ENCODE data around the gene GRM3. TPM values are rescaled to one million over a fixed set of nuclear protein-coding genes. Genes with fewer than 3 reads are reported as not detected.
"Not testable (repeated sequence)": the region's sequence is repeated elsewhere in the genome, so short reads cannot be mapped to it uniquely, and the experiment has no call there.

The GRM3 gene
- total RNA-seq (not detected), polyA plus RNA-seq (not detected)

- Histone ChIP-seq H3K4me3 (ENCODE audit: low read length) (no peak within 1 kb of the TSS), H3K27ac (ENCODE audit: low read depth, low read length) (no peak within 1 kb of the TSS), H3K9me3 (ENCODE audit: low read length) (no peaks in the 10 kb centered on the region), H3K27me3 (ENCODE audit: insufficient read depth, low read length, poor library complexity, severe bottlenecking) (no peaks in the 10 kb centered on the region), H3K4me1 (ENCODE audit: insufficient read depth, low read length) (no peaks in the 10 kb centered on the region), H3K36me3 (ENCODE audit: insufficient read depth, low read length) (no peaks in the 10 kb centered on the region)
- DNase-seq, result no peak
- Mint-ChIP-seq H3K27me3 (peaks cover 6 to 22% of the 10 kb centered on the region in 2 donors), H3K4me1 (no peaks in the 10 kb centered on the region), H3K27ac (no peak within 1 kb of the TSS), H3K4me3 (no peak within 1 kb of the TSS), H3K9me3 (peaks cover 0 to 8% (median 1%) of the 10 kb centered on the region in 5 donors), H3K36me3 (no peaks in the 10 kb centered on the region)
- POLR2A ChIA-PET, result no interaction called here
- CTCF ChIA-PET, result no interaction called here
Measured at GRCh38 chr7:86643561-86644281, at the start of gene GRM3. TSS of gene GRM3 (plus strand) at chr7:86643909. CDS start at chr7:86765146, 121,237 bp downstream.

GRCh38 chr7:86598311-86598710 is 45.4 kb upstream of the GRM3 start:
- Mint-ChIP-seq H3K4me3 (no peak overlapping the region), H3K27ac (no peak overlapping the region), H3K27me3 (no peaks in the 10 kb centered on the region), H3K36me3 (no peaks in the 10 kb centered on the region), H3K4me1 (no peaks in the 10 kb centered on the region), H3K9me3 (peaks cover 0 to 18% (median 3%) of the 10 kb centered on the region in 5 donors)
- ChIA-PET CTCF (no interaction called here), POLR2A (no interaction called here)
- Histone ChIP-seq H3K27me3 (ENCODE audit: insufficient read depth, low read length, poor library complexity, severe bottlenecking) (no peaks in the 10 kb centered on the region), H3K27ac (ENCODE audit: low read depth, low read length) (no peak overlapping the region), H3K4me3 (ENCODE audit: low read length) (no peak overlapping the region), H3K36me3 (ENCODE audit: insufficient read depth, low read length) (no peaks in the 10 kb centered on the region), H3K4me1 (ENCODE audit: insufficient read depth, low read length) (no peaks in the 10 kb centered on the region), H3K9me3 (ENCODE audit: low read length) (no peaks in the 10 kb centered on the region)
- no peak for DNase-seq

- no peak for DNase-seq
- H3K9me3 Mint-ChIP-seq, result peaks cover 0 to 18% (median 3%) of the 10 kb centered on the region in 5 donors
- ChIA-PET CTCF (no interaction called here), POLR2A (no interaction called here)
- no peaks in the 10 kb centered on the region for H3K4me1 Mint-ChIP-seq
- H3K4me3 ChIP-seq (ENCODE audit: low read length), result no peak overlapping the region
- no peak overlapping the region for H3K27ac ChIP-seq (ENCODE audit: low read depth, low read length)
- no peaks in the 10 kb centered on the region for H3K4me1 ChIP-seq (ENCODE audit: insufficient read depth, low read length)
- H3K36me3 ChIP-seq (ENCODE audit: insufficient read depth, low read length), result no peaks in the 10 kb centered on the region
- no peaks in the 10 kb centered on the region for H3K27me3 Mint-ChIP-seq
- no peaks in the 10 kb centered on the region for H3K9me3 ChIP-seq (ENCODE audit: low read length)
- H3K36me3 Mint-ChIP-seq, result no peaks in the 10 kb centered on the region
- H3K27me3 ChIP-seq (ENCODE audit: insufficient read depth, low read length, poor library complexity, severe bottlenecking), result no peaks in the 10 kb centered on the region
- no peak overlapping the region for H3K4me3 Mint-ChIP-seq
- H3K27ac Mint-ChIP-seq, result no peak overlapping the region
Measured at GRCh38 chr7:86598721-86599120, 45.0 kb upstream of the GRM3 start.

DNA sequence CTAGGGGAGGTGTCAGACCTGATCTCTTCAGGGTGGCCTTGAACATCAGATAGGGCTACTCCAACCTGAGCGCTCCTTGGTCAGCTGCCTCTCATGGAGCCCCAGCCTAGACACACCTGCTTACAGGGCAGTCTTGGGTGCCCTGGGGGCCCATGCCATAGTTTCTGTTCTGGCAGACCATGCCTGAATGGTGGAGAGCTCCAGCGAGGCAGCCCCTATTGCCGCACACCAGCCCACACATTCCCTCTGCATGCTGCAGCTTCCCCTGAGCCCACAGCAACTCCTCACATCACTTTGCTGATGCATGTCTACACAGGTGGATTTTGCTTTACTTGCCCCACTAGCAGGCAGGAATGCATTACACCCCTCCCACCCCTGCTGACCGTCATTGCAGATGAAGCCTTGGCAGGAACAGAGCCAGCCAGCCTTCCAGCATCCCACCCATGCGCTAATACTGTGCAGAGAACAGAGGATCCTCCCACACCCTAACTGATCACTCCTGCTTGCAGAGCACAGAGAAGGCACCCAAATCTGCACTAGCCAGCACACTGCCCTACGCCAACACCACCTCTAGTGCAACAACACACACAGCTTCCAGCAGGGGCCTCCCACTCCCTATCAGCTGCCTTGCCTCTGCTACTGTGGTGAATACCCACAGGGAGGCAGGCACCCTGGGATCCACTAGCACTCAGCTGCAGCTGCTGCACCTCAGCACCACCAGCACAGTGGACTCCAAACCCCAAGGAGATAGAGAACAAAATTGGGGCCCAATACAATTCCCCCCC is 43.0 kb upstream of the GRM3 start:
- Histone ChIP-seq H3K4me1 (ENCODE audit: insufficient read depth, low read length) (no peaks in the 10 kb centered on the region), H3K27me3 (ENCODE audit: insufficient read depth, low read length, poor library complexity, severe bottlenecking) (no peaks in the 10 kb centered on the region), H3K36me3 (ENCODE audit: insufficient read depth, low read length) (no peaks in the 10 kb centered on the region), H3K4me3 (ENCODE audit: low read length) (no peak overlapping the region), H3K9me3 (ENCODE audit: low read length) (no peaks in the 10 kb centered on the region), H3K27ac (ENCODE audit: low read depth, low read length) (no peak overlapping the region)
- Mint-ChIP-seq H3K27ac (no peak overlapping the region), H3K27me3 (no peaks in the 10 kb centered on the region), H3K9me3 (peaks cover 0 to 19% (median 3%) of the 10 kb centered on the region in 5 donors), H3K36me3 (no peaks in the 10 kb centered on the region), H3K4me1 (no peaks in the 10 kb centered on the region), H3K4me3 (no peak overlapping the region)
- no peak for DNase-seq
- CTCF ChIA-PET, result no interaction called here
- POLR2A ChIA-PET, result no interaction called here

DNA sequence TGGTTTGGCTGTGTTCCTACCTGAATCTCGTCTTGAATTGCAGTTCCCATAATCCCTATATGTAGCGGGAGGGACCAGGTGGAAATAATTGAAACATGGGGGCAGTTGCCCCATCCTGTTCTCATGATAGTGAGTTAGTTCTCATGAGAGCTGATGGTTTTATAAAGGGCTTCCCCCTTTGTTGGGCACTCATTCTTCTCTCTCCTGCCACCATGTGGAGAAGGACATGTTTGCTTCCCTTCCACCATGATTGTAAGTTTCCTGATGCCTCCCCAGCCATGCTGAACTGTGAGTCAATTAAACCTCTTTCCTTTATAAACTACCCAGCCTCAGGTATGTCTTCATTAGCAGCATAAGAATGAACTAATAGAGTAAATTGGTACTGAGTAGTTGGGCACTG is 28.0 kb upstream of the GRM3 start:
- H3K36me3 Mint-ChIP-seq; H3K4me3 ChIP-seq (ENCODE audit: low read length); H3K4me1 Mint-ChIP-seq; H3K9me3 ChIP-seq (ENCODE audit: low read length); H3K36me3 ChIP-seq (ENCODE audit: insufficient read depth, low read length); H3K27me3 Mint-ChIP-seq; H3K27ac Mint-ChIP-seq; H3K27me3 ChIP-seq (ENCODE audit: insufficient read depth, low read length, poor library complexity, severe bottlenecking); CTCF ChIA-PET; H3K4me1 ChIP-seq (ENCODE audit: insufficient read depth, low read length); H3K27ac ChIP-seq (ENCODE audit: low read depth, low read length); DNase-seq; POLR2A ChIA-PET; H3K4me3 Mint-ChIP-seq: not testable (repeated sequence)
- H3K9me3 Mint-ChIP-seq, result peaks cover 9 to 25% (median 12%) of the 10 kb centered on the region in 5 donors

GRCh38 chr7:86644282-86645224 is 844 bp downstream of the GRM3 start:
- Histone ChIP-seq H3K36me3 (ENCODE audit: insufficient read depth, low read length) (no peaks in the 10 kb centered on the region), H3K4me3 (ENCODE audit: low read length) (no peak overlapping the region), H3K9me3 (ENCODE audit: low read length) (no peaks in the 10 kb centered on the region), H3K27me3 (ENCODE audit: insufficient read depth, low read length, poor library complexity, severe bottlenecking) (no peaks in the 10 kb centered on the region), H3K4me1 (ENCODE audit: insufficient read depth, low read length) (no peaks in the 10 kb centered on the region), H3K27ac (ENCODE audit: low read depth, low read length) (no peak overlapping the region)
- CTCF ChIA-PET, result no interaction called here
- Mint-ChIP-seq H3K9me3 (peaks cover 0 to 8% (median 1%) of the 10 kb centered on the region in 5 donors), H3K4me3 (no peak overlapping the region), H3K27ac (no peak overlapping the region), H3K27me3 (peaks cover 6 to 22% of the 10 kb centered on the region in 2 donors), H3K4me1 (no peaks in the 10 kb centered on the region), H3K36me3 (no peaks in the 10 kb centered on the region)
- POLR2A ChIA-PET, result no interaction called here
- DNase-seq, result no peak

- no peak for DNase-seq
- Mint-ChIP-seq H3K36me3 (no peaks in the 10 kb centered on the region), H3K9me3 (peaks cover 0 to 8% (median 1%) of the 10 kb centered on the region in 5 donors), H3K27ac (no peak overlapping the region), H3K4me1 (no peaks in the 10 kb centered on the region), H3K4me3 (no peak overlapping the region), H3K27me3 (peaks cover 6 to 22% of the 10 kb centered on the region in 2 donors)
- no peak overlapping the region for H3K4me3 ChIP-seq (ENCODE audit: low read length)
- no peaks in the 10 kb centered on the region for H3K27me3 ChIP-seq (ENCODE audit: insufficient read depth, low read length, poor library complexity, severe bottlenecking)
- H3K36me3 ChIP-seq (ENCODE audit: insufficient read depth, low read length), result no peaks in the 10 kb centered on the region
- POLR2A ChIA-PET, result no interaction called here
- H3K4me1 ChIP-seq (ENCODE audit: insufficient read depth, low read length), result no peaks in the 10 kb centered on the region
- CTCF ChIA-PET, result no interaction called here
- H3K9me3 ChIP-seq (ENCODE audit: low read length), result no peaks in the 10 kb centered on the region
- no peak overlapping the region for H3K27ac ChIP-seq (ENCODE audit: low read depth, low read length)
Measured at GRCh38 chr7:86645225-86645608, 1.5 kb downstream of the GRM3 start.
